Parathyroid adenoma (tissue), 2 donors: Measurements from ENCODE around the gene TCF7L2.

Experiments used
- H2AFZ ChIP-seq: fragments of 300-600 bp; sonication (generic); one replicate; pipeline ENCODE4 v1.7.0; 2017; ENCODE audit warnings: antibody characterized with exemption, mild to moderate bottlenecking
- H3K27ac ChIP-seq: fragments of 300-600 bp; sonication (generic); one replicate; pipeline ENCODE4 v1.7.0; 2017
- H3K27me3 ChIP-seq: fragments of 300-600 bp; sonication (generic); one replicate; pipeline ENCODE4 v1.7.0; 2017; ENCODE audit warnings: low read length; ENCODE audit not compliant: control insufficient read depth, insufficient read depth
- H3K36me3 ChIP-seq: fragments of 300-600 bp; sonication (generic); one replicate; pipeline ENCODE4 v1.7.0; 2017; ENCODE audit warnings: low read length; ENCODE audit not compliant: control insufficient read depth, insufficient read depth
- H3K4me1 ChIP-seq: fragments of 300-600 bp; sonication (generic); one replicate; pipeline ENCODE4 v1.7.0; 2017; ENCODE audit warnings: control low read depth
- H3K4me2 ChIP-seq: fragments of 300-600 bp; sonication (generic); one replicate; pipeline ENCODE4 v1.7.0; 2017; ENCODE audit warnings: low read length
- H3K4me3 ChIP-seq: fragments of 300-600 bp; sonication (generic); one replicate; pipeline ENCODE4 v1.7.0; 2017; ENCODE audit warnings: low read depth, low read length
- H3K79me2 ChIP-seq: fragments of 300-600 bp; sonication (generic); one replicate; pipeline ENCODE4 v1.7.0; 2017; ENCODE audit warnings: control low read depth
- H3K9ac ChIP-seq: fragments of 300-600 bp; sonication (generic); one replicate; pipeline ENCODE4 v1.7.0; 2017; ENCODE audit warnings: mild to moderate bottlenecking
- H3K9me3 ChIP-seq: fragments of 300-600 bp; sonication (generic); one replicate; pipeline ENCODE4 v1.7.0; 2017; ENCODE audit warnings: low read length; ENCODE audit not compliant: control insufficient read depth
- TF ChIP-seq, protein P1 (sequence below): fragments of 300-600 bp; sonication (generic); IDR thresholded peaks from one replicate; pipeline ENCODE4 v1.7.0; 2017; ENCODE audit warnings: antibody characterized with exemption, mild to moderate bottlenecking
- donor health status: primary hyperparathyroidism.

TCF7L2 gene

GRCh38 chr10:113042868-113043267, 92.8 kb downstream of the TCF7L2 start:
- no peak overlapping the region for H3K4me2 ChIP-seq
- no peak overlapping the region for H3K9ac ChIP-seq
- H3K4me3 ChIP-seq = no peak overlapping the region
- TF ChIP-seq, protein P1, sequence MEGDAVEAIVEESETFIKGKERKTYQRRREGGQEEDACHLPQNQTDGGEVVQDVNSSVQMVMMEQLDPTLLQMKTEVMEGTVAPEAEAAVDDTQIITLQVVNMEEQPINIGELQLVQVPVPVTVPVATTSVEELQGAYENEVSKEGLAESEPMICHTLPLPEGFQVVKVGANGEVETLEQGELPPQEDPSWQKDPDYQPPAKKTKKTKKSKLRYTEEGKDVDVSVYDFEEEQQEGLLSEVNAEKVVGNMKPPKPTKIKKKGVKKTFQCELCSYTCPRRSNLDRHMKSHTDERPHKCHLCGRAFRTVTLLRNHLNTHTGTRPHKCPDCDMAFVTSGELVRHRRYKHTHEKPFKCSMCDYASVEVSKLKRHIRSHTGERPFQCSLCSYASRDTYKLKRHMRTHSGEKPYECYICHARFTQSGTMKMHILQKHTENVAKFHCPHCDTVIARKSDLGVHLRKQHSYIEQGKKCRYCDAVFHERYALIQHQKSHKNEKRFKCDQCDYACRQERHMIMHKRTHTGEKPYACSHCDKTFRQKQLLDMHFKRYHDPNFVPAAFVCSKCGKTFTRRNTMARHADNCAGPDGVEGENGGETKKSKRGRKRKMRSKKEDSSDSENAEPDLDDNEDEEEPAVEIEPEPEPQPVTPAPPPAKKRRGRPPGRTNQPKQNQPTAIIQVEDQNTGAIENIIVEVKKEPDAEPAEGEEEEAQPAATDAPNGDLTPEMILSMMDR = no peak
- peaks cover 7% of the 10 kb centered on the region for H3K79me2 ChIP-seq
- no peak overlapping the region for H2AFZ ChIP-seq
- no peaks in the 10 kb centered on the region for H3K36me3 ChIP-seq
- no peaks in the 10 kb centered on the region for H3K9me3 ChIP-seq
- H3K4me1 ChIP-seq = peaks cover 3% of the 10 kb centered on the region
- H3K27me3 ChIP-seq = no peaks in the 10 kb centered on the region
- H3K27ac ChIP-seq = no peak overlapping the region

- no peak overlapping the region for H3K9ac ChIP-seq
Observed at GRCh38 chr10:113044016-113044755, 94.1 kb downstream of the TCF7L2 start.

DNA sequence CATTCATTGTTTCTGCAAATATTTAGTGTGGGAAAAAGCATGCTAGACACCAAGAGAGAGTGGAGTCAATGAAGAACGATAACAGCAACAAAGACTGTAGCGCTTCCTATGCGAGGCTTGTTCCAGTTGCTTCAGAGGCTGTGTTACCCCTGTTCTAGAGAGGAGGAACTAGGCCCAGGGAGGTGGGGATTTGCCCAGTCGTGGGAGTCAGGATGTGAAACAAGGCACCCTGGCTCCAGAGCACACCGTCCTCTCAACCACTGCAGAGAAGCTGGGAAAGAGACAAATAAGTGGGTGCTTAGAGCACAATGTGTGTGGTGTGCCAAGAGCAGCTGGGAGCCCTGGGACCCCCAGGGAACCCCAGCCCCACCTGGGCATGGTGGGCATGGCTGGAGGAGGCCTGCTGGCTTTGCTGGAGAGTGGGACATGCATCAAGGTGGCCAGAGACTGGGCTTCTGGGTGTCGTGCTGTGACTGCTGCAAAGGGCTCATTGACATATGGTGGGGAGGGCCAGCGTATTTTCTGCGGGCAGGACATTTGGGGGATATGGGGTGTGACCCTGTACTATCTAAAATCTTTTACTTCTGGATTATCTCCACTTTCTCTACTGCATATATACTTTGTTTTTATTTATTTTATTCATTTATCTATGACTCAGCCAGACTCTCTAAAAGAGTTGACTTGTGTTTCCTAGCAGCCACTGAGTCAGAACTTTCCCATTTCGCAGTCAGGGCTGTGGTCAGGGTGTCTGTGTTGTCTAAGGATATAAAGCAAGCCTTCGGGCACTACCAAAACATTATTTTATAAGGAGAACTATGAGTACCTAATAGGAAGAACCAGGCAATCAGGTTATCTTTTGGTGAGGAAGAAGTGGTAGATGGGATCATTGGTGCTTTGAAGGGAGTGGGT, 95.4 kb downstream of the TCF7L2 start:
- no peaks in the 10 kb centered on the region for H3K27me3 ChIP-seq
- no peaks in the 10 kb centered on the region for H3K36me3 ChIP-seq
- peaks cover 9% of the 10 kb centered on the region for H3K4me1 ChIP-seq
- H3K4me2 ChIP-seq = no peak overlapping the region
- no peak overlapping the region for H3K4me3 ChIP-seq
- TF ChIP-seq, protein P1 = no peak
- H3K9me3 ChIP-seq = no peaks in the 10 kb centered on the region
- H3K9ac ChIP-seq = no peak overlapping the region
- peaks cover 3% of the 10 kb centered on the region for H3K79me2 ChIP-seq
- no peak overlapping the region for H3K27ac ChIP-seq
- H2AFZ ChIP-seq = no peak overlapping the region

More at GRCh38 chr10:113044016-113044755, 94.1 kb downstream of the TCF7L2 start:
- peaks cover 3% of the 10 kb centered on the region for H3K79me2 ChIP-seq
- H3K36me3 ChIP-seq = no peaks in the 10 kb centered on the region
- H2AFZ ChIP-seq = no peak overlapping the region
- H3K27ac ChIP-seq = no peak overlapping the region
- no peaks in the 10 kb centered on the region for H3K9me3 ChIP-seq
- TF ChIP-seq, protein P1 = no peak
- no peak overlapping the region for H3K4me3 ChIP-seq
- no peak overlapping the region for H3K4me2 ChIP-seq
- peaks cover 9% of the 10 kb centered on the region for H3K4me1 ChIP-seq
- no peaks in the 10 kb centered on the region for H3K27me3 ChIP-seq

DNA sequence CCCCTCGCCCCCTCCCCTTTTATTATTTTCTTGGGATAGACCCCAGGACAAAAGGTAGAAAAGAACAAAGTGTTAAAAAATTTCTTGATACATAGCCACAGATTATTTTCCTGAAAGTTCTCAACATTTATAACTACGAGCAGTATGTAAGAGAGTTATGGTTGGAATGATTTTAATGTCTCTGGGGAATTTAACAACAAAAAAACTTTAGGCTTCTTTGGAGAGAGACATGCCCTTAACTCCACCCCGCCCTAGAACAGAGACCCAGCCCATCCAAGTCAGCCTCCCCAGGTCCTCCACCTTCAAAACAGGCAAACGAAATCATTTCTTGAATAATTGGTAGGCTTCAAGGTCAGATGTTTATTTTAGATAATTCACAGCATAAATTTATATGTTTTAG, 97.1 kb downstream of the TCF7L2 start:
- Histone ChIP-seq H3K27me3 (no peaks in the 10 kb centered on the region), H3K4me2 (no peak overlapping the region), H3K4me3 (no peak overlapping the region), H3K79me2 (peaks cover 3% of the 10 kb centered on the region), H2AFZ (no peak overlapping the region), H3K9ac (no peak overlapping the region), H3K36me3 (no peaks in the 10 kb centered on the region), H3K9me3 (no peaks in the 10 kb centered on the region), H3K27ac (no peak overlapping the region), H3K4me1 (peaks cover 9% of the 10 kb centered on the region)
- TF ChIP-seq, protein P1 = no peak
